ENCODE measurements around the gene INSL6.
"Not testable (repeated sequence)": the region's sequence is repeated elsewhere in the genome, so short reads cannot be mapped to it uniquely, and the experiment has no call there.

The INSL6 gene

GRCh38 chr9:5185220-5185840 is at the start of gene INSL6:
Gene INSL6, minus strand, starts transcription at chr9:5185639. Its CDS starts 37 bp downstream, at chr9:5185602.
- no peak for DNase-seq (ENCODE audit: low read depth)

DNA sequence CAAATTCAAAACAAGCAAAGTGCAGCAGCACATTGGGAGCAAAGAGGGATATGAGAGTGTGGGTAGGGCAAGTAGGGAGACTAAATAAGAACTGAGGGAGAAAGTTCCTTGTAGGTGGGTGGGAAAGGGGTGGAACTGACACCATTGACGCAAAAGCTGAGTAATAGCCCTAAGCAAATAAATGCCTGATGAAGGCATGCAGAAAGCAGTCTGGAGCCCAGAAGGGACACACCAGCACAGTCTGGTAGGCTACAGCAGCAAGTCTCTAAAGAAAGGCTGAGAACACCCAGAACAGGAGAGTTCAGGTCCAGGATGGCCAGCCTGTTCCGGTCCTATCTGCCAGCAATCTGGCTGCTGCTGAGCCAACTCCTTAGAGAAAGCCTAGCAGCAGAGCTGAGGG is 45.8 kb upstream of the INSL6 start, which contains the start of gene INSL4:
TSS of gene INSL4 (plus strand) at position 208 of the 400 bp plus-strand sequence. CDS start at position 313, 105 bp downstream.
- no peak for DNase-seq (ENCODE audit: low read depth)

DNA sequence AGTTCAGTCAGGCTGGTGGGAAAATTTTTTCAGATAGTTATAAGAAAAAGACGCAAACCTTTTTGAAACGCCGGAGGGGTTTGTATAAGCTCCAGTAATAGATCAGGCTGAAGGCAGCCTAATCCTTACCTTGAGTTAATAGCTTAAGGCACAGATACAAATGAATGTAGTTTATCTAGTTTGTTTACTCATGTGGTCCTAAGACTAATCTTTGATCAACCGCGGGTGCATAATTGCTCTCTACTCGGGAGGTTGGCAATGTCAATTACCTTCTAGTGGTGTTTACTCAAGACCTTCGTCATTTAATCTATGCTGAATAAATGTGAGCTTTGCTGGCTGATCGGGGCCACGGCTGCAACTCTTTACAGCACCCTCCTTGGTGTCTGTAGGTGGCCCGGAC is 45.1 kb upstream of the INSL6 start:
- no peak for DNase-seq (ENCODE audit: low read depth)

GRCh38 chr9:5205071-5205470 is 19.6 kb upstream of the INSL6 start:
- DNase-seq (ENCODE audit: low read depth), result no peak

DNA sequence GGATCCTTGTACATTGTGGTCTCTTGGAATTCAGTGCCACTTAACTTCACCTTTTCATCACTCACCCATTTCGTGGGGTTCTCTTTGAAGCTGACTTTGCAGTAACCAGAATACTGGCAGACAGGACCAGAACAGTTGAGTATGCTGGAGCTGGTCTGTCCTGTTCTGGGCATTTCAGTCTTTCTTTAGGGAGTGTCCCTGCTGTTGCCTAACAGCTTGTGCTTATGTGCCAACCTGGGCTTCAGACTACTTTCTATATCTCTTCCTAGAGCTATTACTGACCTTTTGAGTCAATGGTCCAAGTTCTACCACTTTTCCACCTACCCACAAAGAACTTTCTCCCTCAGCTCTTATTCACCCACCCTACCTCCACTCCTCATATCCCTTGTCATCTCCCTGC is 10.0 kb upstream of the INSL6 start:
- DNase-seq (ENCODE audit: low read depth), result no peak

DNA sequence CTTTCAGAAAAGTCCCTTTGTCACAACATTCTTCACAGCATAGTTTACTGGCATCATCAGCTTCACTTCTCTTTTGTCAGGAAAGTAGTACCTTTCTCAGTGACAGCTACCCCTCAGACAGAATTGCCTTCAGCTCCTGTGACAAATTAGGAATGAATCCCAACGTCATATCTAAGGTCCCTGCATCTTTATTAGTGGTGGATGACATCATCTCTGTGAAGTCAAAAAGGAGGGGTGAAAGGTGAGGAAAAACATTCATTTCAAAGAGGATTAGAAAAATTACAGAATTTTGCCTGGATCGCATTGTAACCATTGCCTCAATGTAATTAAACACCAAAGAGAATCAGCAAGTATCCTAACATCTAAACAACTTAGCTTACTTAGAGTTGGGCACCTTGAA is 7.9 kb upstream of the INSL6 start:
- DNase-seq (ENCODE audit: low read depth), result no peak

GRCh38 chr9:5191985-5192384 is 6.5 kb upstream of the INSL6 start:
- no peak for DNase-seq (ENCODE audit: low read depth)

DNA sequence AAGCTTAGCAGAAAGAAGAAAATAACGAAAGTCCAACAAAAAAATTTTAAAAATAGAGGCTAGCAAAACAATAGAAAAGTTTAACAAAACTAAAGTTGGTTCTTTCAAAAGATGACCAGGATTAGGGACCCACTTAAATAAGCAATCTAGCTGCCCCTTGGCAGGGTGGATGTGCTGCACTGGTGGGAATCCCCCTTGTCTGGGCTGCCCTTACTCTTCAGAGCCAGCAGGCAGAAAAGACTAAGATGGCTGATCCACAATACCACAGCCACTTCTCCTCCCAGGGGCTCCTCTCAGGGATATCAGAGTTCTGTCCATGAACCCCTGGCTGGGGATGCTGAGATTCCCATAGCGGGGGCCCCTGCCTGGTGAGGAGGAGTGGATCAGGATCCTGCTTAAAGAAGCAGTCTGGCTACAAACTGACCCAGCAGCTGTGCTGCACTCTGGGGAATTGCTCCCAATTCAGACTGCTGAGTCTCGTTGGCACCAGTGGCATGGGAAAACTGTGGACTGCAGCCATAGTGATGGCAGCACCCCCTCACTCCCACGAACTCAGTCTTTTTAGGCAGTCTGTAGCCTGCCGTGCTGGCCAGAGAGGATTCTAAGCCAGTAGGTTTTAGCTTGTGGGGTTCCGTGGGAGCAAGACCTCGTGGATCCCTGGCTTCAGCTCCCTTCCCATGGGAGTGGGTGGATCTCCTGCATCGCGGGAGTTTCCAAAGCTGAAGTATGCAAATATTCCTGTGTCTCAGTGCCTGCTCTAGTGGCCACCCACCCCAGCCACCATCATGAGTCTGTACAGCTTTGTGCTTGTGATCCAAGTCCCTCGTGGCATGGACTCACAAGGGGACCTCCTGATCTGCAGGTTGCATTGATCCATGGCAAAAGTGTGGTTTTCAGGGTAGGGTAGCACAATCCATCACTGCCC is 2.9 kb upstream of the INSL6 start:
- no peak for DNase-seq (ENCODE audit: low read depth)

GRCh38 chr9:5186416-5187169 is 1.2 kb upstream of the INSL6 start:
- DNase-seq (ENCODE audit: low read depth), result no peak

GRCh38 chr9:5184776-5185175 is 663 bp downstream of the INSL6 start:
- no peak for DNase-seq (ENCODE audit: low read depth)

- DNase-seq (ENCODE audit: low read depth), result not testable (repeated sequence)
These were observed 4.8 kb downstream of the INSL6 start for GRCh38 chr9:5180631-5181030.

DNA sequence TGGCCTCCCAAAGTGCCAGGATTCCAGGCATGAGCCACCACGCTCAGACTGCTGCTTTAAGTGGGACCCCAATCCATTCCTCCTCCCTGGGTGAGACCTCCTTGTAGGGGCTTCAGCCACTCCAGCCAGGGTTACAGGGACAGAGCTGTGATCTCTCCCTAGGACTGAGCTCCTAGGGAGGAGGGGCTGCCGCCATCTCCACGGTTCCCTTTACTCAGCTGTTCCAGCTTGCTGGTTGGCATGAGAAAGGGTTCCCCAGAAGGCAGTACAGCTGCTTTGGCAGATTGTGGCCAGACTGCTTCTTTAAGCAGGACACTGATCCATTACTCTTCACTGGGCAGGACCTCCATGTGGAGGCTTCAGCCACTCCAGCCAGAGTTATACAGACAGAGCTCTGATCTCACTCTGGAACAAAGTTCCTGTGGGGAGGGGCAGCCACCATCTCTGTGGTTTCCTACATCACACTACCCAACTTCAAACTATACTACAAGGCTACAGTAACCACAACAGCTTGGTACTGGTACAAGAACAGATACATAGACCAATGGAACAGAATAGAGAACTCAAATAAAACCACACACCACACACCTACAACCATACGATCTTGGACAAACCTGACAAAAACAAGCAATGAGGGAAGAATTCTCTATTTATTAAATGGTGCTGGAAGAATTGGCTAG is 7.2 kb downstream of the INSL6 start:
- DNase-seq (ENCODE audit: low read depth), result no peak

GRCh38 chr9:5146241-5146640 is 39.2 kb downstream of the INSL6 start:
- DNase-seq (ENCODE audit: low read depth), result no peak

DNA sequence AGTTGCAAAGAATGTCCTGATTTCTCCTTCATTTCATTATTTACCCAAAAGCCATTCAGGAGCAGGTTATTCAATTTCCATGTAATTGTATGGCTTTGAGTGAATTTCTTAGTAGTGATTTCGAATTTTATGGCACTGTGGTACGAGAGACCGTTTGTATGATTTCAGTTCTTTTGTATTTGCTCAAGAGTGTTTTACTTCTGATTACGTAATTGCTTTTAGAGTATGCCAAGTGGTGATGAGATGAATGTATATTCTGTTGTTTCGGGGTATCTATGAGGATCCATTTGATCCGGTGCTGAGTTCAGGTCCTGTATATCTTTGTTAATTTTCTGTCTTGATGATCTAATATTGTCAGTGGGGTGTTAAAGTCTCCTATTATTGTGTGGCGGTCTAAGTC is 41.2 kb downstream of the INSL6 start:
- DNase-seq (ENCODE audit: low read depth), result no peak

DNA sequence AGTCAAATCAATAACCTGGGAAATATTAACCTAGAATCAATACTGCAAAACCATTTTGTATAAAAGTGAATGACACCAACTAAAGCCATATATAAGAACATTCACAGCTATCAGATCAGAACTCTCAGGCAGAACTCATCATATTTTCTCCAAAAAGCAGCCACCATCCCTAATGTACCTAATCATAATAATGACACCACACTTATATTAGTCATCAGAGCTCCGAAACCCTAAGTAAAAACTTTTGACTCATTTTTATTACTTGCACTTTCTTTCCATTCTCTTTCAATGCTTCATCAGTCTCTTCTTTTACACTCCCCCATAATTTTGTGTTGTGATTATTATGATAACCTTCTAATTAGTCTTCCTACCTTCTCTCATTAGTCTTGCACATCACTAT is 45.3 kb downstream of the INSL6 start:
- DNase-seq (ENCODE audit: low read depth), result no peak

DNA sequence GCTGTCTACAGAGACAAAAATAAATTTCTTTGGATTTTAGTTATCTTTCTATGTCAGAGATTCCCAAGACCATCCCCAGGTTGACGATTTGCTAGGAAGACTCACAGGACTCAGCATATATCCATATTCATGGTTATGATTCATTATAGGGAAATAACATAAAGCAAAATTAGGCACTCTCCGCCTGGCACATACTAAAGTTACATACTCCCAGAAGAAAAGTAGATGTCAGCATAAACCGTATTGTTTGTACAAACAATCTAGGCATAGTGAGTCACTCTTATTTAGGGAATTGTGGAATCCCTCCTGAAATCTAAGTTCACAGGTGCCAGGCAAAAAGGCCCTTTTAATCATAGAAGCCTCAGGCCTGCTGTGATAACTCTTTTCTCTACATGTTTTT is 62.9 kb downstream of the INSL6 start:
- no peak for DNase-seq (ENCODE audit: low read depth)

- DNase-seq (ENCODE audit: low read depth), result no peak
These were observed 63.3 kb downstream of the INSL6 start for GRCh38 chr9:5122116-5122515.

DNA sequence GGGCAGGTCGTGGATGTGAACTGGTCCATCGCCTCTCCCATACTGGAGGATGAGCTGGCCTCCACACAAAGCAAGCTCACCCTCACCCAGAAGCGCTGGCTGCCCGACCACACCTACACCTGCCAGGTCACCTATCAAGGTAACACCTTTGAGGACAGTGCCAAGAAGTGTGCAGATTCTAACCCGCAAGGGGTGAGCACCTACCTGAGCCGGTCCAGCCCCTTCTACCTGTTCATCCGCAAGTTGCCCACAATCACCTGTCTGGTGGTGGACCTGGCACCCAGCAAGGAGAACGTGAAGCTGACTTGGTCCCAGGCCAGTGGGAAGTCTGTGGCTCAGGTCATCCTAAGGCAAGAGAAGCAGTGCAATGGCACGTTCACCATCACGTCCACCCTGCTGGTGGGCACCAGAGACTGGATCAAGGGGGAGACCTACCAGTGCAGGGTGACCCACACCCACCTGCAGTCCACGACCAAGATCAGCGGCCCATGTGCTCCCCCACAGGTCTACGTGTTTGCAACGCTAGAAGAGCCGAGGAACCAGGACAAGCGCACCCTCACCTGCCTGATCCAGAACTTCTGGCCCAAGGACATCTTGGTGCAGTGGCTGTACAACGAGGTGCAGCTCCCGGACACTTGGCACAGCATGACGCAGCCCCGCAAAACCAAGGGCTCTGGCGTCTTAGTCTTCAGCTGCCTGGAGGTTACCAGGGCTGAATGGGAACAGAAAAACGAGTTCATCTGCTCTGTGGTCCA is 71.3 kb downstream of the INSL6 start:
- DNase-seq (ENCODE audit: low read depth), result no peak

Data from stimulated activated CD8-positive, alpha-beta memory T cell treated with anti-CD3 and anti-CD28 coated beads, Interleukin-7, amount 100 ng/mL, for 24 hours (primary cell).